Activated CD4-positive, alpha-beta T cell treated with anti-CD3 and anti-CD28 coated beads, Interleukin-2, amount 50 U/mL, for 48 hours (primary cell): ENCODE results near the gene GIGYF2.
A peak's percentile ranks its signal among the peaks of the same experiment; 100 is the strongest.

ENCODE experiments used
- DNase-seq, 2 experiments: peaks; one replicate each; pipeline ENCODE4 v3.0.0-alpha.2; 2020

Gene GIGYF2

DNA sequence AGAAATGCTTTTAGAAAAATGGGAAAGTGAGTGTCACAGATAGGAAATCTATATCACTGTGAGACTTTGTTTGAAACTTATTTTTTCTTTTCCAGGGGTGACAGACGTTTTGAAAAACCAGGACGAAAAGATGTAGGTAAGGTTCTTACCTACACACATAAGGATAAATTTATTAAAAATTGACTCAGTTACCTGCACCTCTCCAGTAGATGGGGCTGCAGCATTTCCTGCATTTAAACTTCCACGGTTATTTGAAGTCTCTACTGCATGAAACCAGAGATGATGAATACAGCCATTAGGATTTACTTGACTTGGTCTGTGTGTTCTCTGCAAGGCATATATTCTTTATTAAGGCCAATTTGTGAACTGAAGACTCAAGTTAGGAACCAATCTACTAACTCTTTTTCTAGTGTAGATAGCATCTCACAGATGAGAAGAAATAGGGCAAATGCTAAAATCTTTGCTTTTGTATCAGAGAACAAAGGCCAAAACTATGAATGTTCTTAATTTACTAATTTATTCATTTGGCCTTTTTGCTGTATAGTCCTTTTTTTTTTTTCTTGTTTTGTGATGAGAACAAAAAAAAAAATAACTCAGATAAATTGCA is 64.3 kb downstream of the GIGYF2 start:
- peak in 1 of 2 experiments; percentile 31 for DNase-seq

DNA sequence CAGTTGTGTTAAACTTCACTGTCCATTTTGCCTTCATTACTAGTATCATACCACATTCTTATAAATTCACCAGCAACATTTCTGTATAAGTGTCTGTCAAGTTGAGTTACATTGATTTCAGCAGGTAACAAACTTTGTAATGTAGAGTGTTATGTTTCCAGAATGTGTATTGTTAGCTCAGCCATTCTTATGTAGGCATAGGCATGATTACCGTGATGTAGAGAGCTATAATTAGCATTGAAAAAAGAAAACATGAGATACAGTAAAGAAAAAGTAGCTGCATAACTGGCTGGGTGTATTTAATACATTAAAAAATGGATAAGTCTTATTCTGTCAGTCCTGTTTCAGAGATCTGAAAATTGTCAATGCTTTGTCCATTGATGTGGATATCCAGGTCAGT is 70.7 kb downstream of the GIGYF2 start:
- no peak for DNase-seq

DNA sequence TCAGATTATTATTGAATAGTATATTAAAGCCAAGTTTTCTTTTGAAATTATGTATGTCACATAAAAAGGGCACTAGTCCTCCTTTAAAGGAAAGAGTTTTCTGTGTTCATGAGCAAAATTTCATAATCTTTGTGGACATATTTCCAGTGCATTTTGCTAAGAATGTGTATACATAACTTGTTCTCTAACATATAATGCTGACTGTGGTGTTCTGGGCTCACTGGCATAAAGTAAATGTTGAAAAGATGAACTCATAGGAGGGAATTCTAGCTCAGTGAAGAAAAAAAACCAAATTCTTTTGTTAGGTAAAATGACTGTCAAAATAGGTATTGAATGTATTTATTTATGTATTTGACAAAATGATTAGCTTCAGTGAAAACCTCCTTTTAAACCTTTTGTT is 73.1 kb downstream of the GIGYF2 start:
- no peak for DNase-seq

DNA sequence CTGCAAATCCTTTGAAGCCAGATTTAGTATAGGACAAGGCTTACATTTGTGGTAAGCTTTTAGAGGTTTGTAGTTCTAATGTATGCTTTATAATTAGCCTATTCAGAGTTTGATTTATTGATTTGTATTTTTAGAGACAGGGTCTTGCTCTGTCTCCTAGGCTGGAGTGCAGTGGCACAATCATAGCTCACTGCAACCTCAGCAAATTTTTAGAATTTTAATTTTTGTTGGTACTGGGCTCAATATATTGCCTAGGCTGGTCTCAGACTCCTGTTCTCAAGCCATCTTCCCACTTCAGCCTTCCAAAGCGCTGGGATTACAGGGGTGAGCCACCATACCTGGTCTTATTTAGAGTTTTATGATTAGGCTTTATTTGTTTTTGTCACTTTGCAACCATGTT is 74.7 kb downstream of the GIGYF2 start:
- no peak for DNase-seq

DNA sequence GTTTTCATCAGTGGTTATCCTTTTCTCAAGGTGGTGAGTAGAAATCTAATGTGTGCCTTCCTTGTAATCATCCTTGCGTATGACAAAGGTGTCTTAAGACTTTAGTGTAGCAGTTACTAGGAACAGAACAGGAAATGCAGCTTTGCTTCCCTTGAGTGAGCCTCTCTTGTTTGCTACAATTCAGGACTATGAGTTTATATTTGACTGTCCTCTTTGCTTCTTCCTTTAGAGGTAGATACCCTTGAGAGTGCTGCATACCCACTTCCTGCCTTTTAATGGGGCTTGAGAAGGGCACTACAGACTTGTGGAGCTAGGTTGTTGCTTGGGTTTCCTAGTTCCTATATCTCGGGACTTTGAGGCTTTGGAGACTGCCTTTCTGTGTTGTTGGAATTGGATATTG is 75.4 kb downstream of the GIGYF2 start:
- no peak for DNase-seq

DNA sequence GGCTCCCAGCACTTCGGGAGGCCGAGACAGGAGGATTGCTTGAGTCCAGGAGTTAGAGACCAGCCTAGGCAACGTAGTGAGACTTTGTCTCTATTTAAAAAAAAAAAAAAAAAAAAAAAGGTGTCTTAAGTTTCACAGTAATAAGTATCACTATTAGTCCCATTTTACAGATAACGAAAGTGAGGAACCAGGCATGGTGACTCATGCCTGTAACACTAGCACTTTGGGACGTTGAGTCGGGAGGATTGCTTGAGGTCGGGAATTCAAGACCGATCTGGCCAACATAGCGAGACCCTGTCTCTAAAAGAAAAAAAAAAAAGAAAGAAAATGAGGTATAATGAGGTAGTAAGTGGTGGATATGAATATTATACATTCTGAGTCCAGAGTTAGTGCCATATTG is 76.7 kb downstream of the GIGYF2 start:
- DNase-seq = no peak

DNA sequence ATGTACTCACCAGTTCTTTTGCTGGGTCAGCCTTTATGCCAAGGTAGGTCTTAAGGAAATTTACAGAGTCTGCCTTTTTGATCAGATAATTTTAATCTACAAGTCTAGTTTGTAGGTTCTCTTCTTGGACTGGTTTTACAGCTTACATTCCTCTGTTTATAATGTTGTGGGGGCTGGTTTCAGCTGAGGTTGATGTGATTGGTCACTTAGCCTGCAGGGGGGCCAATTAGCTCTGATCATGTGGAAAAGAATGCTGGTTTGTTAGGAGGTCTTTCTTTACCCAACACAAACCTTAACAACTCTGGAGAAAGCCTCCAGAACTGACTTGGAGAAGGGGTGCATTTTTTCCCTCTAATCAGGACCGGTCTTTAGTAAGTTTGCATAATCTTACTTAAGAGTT is 79.3 kb downstream of the GIGYF2 start, which contains the start of gene KCNJ13:
TSS of gene KCNJ13 (minus strand) at position 131 of the 400 bp plus-strand sequence. CDS start 5,203 bp downstream, outside the sequence.
- DNase-seq = no peak

DNA sequence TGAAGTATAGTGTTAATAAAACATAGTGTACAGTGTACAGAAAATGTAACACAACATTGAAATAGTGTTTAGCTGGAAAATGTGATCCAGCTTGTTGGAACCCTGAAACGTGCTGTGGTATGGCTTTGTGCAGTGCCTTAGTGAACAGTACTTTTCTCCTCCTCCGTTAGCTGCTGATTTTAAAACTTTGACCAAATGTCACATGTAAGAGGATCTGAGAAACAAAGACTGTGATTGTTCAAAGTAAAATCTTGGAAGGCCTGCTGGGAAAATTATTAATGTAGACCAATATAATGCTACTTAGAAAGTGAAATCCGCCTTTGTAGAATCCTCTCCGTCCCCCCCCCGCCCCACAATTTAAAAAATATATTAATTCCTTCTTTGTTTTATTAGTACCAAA is 80.1 kb downstream of the GIGYF2 start:
- DNase-seq = no peak

DNA sequence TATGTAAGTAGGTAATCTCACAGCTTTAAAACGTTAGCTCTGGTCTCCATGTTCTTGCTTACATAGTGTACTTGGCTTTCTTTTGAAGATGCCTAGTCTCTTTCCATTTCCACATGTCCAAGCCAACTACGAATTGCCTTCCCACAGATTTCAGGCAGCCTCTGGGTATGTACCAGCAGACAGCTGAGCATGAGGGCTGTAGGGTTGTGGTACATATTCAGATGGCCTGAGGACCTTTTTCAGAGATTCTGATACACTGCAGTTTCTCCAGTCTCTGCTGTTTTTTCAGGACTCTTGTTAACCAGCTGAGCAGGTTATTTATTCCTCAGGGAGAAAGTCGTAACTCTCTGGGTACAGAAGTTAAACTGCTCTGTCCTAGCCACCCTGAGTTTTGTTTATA is 82.3 kb downstream of the GIGYF2 start:
- DNase-seq = no peak

DNA sequence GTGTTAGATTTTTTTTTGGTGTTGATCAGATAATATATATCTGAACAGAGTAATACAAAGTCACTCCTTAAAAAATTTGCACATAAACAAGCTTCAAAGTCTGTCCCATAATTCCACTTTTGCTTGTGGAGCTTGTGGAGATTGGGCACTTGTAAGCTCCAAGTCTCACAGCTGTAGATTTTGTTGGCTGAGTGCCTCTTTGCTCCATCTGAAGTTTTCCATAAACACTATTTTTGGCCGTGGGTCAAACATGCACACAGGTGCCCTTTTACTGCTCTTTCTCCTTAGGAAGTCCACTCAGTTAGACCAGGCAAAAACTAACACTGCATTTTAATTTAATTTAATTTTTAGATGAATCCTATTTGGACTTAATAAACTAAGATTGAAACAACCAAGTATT is 82.8 kb downstream of the GIGYF2 start:
- no peak for DNase-seq

DNA sequence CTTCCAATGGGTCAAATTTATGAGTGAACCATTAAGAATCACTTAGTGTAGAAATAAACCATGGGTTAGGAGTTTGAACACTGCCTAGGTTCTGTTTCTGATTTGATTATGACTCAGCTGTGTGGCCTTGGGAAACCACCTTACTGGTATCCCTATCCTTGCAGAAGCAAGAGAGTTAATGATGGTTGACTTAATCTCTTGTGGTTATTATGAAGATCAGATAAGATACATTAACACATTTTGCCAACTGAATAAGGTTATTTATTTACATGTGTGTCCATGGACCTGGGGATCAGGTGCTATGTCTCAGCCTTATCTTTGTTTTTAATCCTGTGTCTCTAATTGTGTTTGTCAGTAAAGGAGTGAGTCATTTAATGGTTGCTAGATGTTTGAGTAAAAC is 84.6 kb downstream of the GIGYF2 start:
- peak; percentile 11 to 33 for DNase-seq

DNA sequence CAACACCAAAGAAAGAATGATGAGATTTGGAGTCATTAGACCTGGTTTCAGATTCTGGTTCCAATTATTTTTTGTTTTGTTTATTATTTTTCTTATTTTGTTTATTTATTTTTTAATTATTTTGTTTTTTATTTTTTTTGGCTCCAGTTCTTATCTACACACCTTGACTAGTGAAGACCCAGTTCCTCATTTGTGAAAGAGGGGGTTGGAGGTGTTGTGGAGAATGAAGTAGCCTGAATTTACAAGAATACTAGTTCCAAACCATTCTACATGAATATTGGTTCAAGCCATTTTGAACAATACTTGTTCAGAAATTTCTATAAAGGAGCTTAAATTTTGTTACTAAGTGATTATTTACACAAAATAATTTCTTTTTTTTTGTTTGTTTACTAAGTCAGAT is 86.1 kb downstream of the GIGYF2 start:
- DNase-seq = no peak

DNA sequence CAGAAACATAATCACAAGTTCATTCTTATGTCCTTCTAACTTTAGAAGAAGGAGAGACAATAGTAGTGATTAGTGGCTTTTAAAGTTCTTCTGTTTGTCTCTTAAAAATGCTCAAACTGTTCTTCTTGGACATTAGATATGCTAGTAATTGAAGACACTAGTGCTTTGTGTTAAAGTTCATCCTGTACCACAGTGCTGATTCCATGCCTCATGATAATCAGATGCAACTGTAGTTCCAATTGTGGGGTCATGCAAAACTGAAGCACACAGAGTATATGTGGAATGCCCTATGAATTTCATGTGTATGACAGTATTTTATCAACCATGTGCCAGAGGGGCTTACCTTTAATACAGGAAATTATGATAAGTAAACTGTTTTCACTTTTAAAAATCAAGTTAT is 90.7 kb downstream of the GIGYF2 start:
- DNase-seq = no peak

DNA sequence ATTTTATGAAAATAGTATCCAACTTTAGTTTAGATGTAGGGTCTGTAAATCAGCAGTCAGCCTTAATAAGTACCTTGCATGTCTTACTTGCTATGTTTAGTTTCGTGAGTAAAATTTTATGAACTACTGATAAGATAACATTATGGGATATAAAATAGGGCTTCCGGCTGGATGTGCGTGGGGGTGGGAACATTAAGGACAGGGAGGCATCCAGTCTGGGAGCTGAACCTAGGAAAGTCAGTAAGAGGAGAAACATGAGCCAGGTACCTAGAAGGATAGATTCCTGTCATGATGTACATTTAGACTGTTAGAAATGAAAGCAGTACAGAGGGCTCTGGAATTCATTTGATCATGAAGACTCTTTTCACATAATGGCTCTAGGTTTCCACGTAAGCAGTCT is 92.0 kb downstream of the GIGYF2 start:
- no peak for DNase-seq

DNA sequence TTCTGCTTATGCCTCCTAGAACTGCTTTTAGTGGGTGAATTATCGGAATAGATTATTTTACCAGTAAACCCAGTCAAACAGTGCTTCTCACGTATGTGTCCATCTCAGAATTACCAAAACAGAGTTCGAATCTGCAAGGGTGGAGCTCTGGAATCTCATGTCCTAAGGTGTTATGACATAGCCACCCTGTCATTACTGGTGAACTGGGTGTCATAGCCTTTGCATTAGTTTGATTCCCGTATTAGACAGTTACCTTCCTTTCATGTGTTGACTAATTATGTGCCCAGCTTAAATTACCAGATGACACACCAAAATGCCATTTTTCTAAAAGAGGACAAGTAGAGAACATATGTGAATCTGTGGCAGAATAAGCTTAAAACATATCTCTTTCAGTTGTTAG is 94.4 kb downstream of the GIGYF2 start:
- DNase-seq = no peak

DNA sequence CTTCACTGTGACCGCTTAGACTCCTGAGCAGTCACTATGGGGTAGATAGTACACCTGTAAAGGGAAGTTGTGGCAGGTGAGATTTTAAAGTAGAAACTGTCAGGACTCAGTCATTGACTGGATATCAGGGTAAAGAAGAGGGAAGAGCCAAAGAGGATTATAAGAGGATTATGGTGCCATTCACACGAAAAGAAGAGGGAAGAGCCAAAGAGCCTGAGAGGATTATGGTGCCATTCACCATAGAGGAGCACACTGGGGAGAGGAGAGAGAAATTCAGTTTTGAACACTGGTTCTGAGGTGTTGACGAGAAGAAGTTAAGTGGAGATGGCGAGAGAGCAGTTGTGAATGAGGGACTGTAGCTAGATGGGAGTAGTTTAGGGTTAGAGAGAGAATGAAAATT is 96.1 kb downstream of the GIGYF2 start:
- DNase-seq = no peak

DNA sequence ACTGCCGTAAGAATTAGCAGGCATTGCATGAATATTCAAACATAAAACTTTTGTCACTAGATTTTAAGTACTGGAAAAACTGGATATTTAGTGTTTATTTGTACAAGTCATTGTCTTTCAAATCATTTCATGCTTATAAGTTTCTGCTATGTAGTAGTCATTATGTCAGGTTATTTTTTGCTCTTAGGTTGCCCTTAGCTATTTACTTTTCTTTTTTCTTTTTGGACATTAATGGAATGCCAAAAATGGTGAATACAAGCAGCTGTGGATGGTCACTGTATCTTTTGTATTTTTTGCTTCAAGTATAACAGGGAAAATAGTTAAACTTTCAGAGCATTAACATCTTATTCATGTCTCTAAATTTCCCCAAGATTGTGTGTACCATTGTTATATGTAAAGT is 97.8 kb downstream of the GIGYF2 start:
- no peak for DNase-seq

DNA sequence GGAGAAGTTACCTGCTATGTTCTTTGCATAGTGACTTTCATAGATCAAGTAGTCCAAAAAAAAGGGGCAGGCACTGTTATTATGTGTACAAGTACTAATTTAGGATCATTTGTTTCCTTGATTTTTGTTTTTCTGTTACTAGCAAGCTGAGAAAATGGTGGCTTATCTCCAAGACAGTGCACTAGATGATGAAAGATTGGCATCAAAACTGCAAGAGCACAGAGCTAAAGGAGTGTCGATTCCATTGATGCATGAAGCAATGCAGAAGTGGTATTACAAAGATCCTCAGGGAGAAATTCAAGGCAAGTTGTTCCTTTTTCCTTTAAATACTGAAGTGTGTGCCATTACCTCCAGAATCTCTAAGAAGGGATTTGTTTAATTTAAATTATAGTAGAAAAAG is 98.8 kb downstream of the GIGYF2 start:
- no peak for DNase-seq

DNA sequence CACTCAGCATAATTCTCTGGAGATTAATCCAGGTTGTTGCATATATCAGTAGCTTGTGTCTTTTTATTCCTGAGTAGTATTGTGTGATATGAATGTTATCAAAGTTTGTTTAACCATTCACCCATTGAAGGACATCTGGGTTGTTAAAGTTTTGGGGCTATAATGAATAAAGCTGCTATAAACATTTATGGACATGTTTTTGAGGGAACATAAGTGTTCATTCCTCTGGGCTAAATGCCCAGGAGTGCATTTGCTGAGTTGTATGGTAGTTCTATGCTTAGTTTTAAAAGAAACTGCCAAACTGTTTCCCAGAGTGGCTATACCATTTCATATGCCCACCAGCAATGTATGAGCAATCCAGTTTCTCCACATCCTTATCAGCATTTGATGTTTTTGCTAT is 101.1 kb downstream of the GIGYF2 start:
- DNase-seq = no peak

DNA sequence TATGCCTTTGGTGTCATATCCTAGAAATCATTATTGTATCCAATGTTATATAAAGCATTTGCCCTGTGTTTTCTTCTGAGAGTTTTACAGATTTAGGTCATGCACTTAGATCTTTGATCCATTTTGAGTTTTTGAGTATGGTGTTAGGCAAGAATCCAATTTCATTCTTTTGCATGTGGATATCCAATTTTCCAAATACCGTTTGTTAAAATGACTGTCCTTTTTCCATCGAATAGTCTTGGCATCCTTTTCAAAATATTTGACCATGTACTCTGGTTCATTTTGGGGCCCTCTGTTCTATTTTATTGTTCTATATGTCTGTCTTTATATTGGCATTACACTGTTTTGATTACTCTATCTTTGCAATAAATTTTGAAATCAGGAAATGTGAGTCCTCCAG is 103.0 kb downstream of the GIGYF2 start:
- DNase-seq = no peak

DNA sequence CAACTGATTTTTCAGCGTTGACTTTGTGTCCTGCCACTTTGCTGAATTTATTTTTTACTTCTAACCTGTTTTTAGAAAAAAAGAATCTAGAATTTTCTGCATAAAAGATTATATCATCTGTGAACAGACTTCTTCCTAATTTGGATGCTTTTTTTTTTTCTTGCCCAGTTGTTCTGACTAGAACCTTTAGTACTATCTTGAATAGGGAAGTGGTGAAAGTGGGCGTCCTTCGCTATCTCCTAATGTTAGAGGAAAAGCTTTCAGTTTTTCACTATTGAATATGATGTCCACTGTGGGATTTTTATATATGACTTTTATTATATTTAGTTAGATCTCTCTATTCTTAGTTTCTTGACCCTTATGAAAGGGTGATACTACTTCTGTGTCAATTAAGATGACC is 105.0 kb downstream of the GIGYF2 start:
- DNase-seq = no peak

DNA sequence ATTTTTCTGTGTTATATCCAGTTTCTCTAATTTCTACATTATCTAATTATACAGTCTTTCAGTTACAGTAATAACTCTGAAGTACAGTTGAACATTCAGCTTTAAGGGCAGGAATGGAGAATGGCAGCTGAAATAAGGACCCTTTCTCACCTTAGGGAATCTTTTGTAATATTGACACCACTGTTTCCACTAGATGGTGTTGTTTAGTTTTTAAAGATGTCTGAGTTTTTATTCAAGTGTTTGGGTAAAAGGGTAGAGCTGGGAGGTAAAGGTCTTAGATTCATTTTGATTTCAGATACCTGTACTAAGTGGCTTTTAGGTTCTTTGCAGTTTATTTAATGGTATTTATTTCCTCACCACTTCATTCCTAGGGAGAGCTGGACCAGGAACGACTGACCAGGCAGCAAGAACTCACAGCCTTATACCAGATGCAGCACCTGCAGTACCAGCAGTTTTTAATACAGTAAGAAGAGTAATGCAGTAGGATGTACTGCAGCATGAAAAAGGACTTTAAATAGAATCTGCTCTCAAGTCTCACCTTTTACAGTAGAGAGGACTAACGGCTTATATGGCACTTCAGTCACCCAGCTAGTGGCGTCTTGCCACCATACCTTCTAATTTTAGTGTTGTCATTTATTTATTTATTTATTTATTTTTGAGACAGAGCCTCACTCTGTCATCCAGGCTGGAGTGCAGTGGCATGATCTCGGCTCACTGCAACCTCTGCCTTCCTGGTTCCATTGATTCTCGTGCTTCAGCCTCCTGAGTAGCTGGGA is 112.4 kb downstream of the GIGYF2 start:
- no peak for DNase-seq

DNA sequence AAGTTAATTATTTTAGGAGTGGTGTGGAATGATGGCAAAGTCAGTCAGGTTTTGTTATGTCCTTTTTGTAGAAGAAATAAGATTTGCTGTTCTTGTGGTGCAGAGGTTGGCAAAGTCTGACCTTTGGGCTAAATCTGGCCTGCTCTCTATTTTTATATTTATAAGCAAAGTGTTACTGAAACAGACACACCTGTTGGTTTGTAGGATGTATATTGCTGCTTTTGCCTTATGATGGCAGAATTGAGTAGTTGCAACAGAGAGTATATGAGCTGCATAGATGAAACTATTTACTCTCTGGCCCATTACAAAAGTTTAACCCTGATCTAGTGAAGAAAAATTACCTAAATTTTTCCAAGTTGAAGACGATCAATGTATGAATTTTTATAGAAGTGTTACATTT is 113.3 kb downstream of the GIGYF2 start:
- no peak for DNase-seq

DNA sequence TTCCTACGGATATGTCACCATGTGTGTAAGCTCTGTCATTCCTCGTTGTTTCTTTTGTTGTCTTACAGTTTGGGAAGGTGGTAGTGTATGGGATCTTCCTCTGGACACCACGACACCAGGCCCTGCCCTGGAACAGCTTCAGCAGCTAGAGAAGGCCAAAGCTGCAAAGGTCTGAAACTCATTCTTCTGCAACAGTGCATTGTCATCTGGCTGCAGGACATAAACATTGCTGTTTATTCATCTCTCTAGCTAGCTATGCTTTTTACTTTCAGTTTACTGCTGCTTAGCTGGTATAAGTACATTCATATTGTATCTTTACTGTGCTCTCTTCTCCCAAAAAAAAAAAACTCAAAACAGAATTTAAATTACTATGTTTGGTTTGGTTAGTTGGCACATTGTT is 118.4 kb downstream of the GIGYF2 start:
- no peak for DNase-seq

DNA sequence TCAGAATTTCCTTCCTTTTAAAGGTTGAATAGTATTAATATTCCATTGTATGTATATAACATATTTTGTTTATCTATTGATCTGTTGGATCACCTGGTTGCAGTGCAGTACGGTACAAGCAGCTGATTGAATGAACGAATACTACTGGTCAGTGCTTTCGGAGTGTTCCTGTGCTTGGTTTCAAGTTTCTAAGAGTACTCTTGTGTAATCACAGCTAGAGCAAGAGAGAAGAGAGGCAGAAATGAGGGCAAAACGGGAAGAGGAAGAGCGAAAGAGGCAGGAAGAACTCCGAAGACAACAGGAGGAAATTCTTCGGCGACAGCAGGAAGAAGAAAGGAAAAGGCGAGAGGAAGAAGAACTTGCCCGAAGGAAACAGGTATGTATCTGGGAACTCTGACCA is 119.5 kb downstream of the GIGYF2 start:
- DNase-seq = no peak
